BE2C (cell line): ENCODE data around the gene ARID5B.
"Not testable (repeated sequence)": the region's sequence is repeated elsewhere in the genome, so short reads cannot be mapped to it uniquely, and the experiment has no call there.

ENCODE experiments used
- DNase-seq: peaks from one replicate; pipeline ENCODE4 v3.0.0-alpha.2; 2020
- H3K27me3 ChIP-seq: fragments of 250-450 bp; sonication (Bioruptor Pico); 2 replicates; pipeline ENCODE4 v1.5.1; 2020; ENCODE audit warnings: mild to moderate bottlenecking
- H3K36me3 ChIP-seq: fragments of 250-450 bp; sonication (Bioruptor Pico); 2 replicates; pipeline ENCODE4 v1.5.1; 2020; ENCODE audit warnings: mild to moderate bottlenecking
- H3K4me1 ChIP-seq: fragments of 250-450 bp; sonication (Bioruptor Pico); 2 replicates; pipeline ENCODE4 v1.5.1; 2020
- H3K4me3 ChIP-seq: 2 replicates; pipeline ENCODE4 v1.5.1; 2011; ENCODE audit warnings: low read depth, low read length
- H3K9me3 ChIP-seq: fragments of 250-450 bp; sonication (Bioruptor Pico); 2 replicates; pipeline ENCODE4 v1.5.1; 2020
- TF ChIP-seq, protein P1 (sequence below): IDR thresholded peaks from 2 replicates; pipeline ENCODE4 v1.5.1; 2012; ENCODE audit warnings: mild to moderate bottlenecking, low read depth, low read length

The ARID5B gene

DNA sequence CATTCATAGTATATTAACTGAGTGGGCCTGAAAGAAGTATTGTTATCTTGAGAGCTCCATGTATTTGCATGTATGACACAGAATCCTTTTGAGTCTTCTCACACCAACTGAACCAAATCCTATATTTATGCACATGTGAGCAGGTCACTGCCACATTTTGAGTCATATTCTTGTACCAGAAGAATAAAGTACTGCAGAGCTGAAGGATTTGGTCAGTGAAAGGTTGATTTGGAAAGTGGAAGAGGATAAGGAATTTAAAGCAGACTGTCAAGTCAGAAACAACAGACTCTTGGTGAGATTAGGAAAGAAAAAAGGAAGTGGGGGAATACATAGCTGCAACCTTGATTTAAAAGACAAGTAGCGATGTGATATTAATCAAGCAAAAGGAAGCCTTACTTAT is 121.8 kb downstream of the ARID5B start:
- TF ChIP-seq, protein P1, sequence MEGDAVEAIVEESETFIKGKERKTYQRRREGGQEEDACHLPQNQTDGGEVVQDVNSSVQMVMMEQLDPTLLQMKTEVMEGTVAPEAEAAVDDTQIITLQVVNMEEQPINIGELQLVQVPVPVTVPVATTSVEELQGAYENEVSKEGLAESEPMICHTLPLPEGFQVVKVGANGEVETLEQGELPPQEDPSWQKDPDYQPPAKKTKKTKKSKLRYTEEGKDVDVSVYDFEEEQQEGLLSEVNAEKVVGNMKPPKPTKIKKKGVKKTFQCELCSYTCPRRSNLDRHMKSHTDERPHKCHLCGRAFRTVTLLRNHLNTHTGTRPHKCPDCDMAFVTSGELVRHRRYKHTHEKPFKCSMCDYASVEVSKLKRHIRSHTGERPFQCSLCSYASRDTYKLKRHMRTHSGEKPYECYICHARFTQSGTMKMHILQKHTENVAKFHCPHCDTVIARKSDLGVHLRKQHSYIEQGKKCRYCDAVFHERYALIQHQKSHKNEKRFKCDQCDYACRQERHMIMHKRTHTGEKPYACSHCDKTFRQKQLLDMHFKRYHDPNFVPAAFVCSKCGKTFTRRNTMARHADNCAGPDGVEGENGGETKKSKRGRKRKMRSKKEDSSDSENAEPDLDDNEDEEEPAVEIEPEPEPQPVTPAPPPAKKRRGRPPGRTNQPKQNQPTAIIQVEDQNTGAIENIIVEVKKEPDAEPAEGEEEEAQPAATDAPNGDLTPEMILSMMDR, result no peak
- Histone ChIP-seq H3K4me1 (peaks cover 13% of the 10 kb centered on the region), H3K4me3 (no peak overlapping the region), H3K36me3 (no peaks in the 10 kb centered on the region), H3K27me3 (no peaks in the 10 kb centered on the region), H3K9me3 (no peaks in the 10 kb centered on the region)
- DNase-seq, result no peak

DNA sequence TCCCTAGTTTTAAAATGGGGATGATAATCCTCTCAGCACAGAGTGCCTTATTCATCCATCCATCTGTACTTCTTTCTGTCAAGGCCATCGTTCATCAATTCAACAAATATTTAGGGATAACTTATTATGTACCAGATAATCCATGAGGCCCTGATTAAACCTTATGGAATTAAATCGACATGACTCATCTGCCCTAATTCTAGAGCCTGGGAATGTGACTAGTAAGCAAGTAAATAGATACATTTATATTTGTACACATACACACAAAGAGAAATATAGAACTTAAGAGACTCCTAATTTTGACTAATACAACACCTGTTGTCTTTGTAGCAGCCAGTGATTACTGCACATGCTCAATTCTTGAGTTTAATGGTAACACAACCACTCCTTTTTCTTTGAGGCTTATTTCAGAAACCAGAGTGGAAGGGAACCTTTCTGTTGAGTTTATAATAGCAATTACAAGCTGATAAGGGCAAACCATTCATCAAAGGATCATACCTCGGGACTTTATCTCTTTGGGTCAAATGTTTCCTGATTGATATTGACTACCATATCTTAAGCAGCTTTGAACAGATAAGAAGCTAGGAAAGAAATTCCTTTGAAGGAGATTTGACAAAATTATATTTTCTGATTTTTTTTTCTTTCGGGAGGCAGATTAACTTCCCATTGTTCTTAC is 122.7 kb downstream of the ARID5B start:
- H3K27me3 ChIP-seq, result no peaks in the 10 kb centered on the region
- peaks cover 8% of the 10 kb centered on the region for H3K4me1 ChIP-seq
- no peaks in the 10 kb centered on the region for H3K9me3 ChIP-seq
- no peak overlapping the region for H3K4me3 ChIP-seq
- DNase-seq, result no peak
- TF ChIP-seq, protein P1, result no peak
- H3K36me3 ChIP-seq, result no peaks in the 10 kb centered on the region

DNA sequence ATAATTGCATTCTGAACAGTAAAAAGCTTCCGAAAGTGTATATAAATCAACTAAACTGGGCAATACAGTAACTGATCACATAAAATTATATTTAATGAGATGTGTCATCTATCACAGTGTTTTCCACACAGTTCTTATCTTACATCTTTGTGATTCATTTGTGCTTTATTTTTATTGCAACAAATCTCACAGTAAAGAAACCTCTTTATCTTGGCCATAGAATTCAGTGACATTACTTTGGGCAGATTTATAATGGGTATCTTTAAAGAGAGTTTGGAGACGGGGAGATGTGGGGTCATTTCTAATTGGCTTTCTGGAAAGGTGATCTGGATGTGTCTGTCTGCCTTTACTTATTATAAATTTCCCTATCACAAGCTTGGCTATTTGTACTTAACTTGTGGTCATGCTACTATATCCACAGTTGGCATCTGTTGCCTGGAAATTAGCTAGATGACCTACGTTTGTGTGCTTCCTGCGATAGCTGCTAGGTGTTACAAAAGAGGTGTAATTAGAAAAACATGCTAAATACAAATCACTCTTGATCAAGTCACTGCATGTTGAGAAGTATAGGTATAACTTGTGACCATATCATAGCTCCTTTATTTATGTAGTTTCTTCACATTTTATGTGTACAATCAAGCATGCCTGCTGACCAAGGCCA is 123.8 kb downstream of the ARID5B start:
- Histone ChIP-seq H3K36me3 (no peaks in the 10 kb centered on the region), H3K9me3 (no peaks in the 10 kb centered on the region), H3K4me1 (peaks cover 7% of the 10 kb centered on the region), H3K4me3 (no peak overlapping the region), H3K27me3 (no peaks in the 10 kb centered on the region)
- TF ChIP-seq, protein P1, result no peak
- DNase-seq, result no peak

DNA sequence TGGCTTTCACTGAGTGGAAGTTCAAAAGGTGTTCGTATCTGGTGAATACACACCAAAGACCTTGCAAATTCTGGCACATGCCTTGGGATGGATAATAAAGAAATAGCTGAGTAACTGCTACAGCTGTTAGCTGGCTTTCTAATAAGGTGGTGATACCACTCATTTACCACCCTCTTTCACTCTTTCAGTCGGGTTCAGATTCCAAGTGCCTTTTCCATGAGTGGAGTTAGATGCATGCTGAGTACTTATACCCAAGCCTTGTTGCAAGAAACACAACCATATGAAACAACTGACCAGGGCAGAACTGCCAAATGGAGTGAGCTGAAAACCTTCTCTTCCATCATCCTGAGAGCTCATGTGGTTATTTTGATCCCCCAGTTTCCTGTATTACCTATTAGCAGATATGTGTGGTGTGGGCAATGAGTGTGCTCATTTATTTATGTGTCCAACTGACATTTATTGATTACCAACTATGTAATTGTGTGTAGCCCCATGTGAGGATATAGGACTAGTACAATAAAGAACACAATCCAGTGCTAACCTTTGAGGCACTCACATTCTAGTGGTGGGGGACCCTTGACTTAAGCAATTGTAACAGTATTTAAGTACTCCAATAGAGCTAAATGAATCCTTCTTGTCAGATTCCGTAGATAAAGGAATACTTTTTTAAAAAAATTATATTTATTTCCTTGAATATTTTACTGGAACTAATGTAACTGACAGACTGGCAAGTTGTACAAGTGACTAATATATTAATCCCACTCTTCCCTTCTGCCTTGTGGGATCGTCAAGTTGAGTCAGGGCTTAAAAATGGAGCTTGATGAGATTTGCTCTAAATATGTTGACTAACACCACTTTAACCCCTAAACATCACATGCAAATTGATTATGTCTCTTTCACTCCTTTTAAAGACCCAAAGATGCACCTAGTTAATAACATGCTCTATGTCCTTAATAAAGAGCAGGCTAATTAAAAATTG is 124.7 kb downstream of the ARID5B start:
- H3K36me3 ChIP-seq, result no peaks in the 10 kb centered on the region
- no peaks in the 10 kb centered on the region for H3K27me3 ChIP-seq
- H3K4me1 ChIP-seq, result peaks cover 7% of the 10 kb centered on the region
- DNase-seq, result no peak
- no peaks in the 10 kb centered on the region for H3K9me3 ChIP-seq
- TF ChIP-seq, protein P1, result no peak
- H3K4me3 ChIP-seq, result no peak overlapping the region

DNA sequence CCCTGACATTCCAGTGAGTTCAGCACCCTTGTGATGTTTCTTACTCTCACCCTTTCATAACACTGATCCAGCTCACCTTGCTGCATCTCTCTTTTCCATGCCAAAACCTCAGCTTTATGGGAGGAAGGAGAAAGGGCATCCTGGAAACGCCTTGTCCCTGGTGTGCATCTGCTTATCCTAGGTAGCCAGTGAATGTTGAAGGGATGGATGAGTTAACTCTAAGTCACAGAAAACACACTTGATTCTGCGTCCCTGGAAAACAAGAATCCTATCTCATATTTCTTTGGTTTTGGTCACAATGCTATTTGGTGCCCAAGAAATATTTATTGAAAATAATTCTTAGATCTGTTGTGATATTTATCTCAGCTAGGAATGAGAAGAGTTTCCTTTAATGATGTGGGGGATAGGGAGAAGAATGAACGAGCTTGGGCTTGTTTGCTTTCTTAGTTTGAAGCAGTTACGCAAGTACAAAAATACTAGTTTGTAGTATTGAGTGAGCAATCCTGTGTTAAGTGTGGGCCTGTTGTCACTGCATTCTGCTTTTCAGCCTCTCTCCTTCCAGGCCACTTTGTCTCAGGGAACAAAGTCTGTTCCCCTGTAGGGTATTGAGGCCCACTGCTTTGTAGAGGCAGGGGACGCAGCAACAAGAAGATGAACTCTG is 126.5 kb downstream of the ARID5B start:
- TF ChIP-seq, protein P1, result no peak
- peaks cover 7% of the 10 kb centered on the region for H3K4me1 ChIP-seq
- DNase-seq, result no peak
- H3K9me3 ChIP-seq, result no peaks in the 10 kb centered on the region
- H3K36me3 ChIP-seq, result no peaks in the 10 kb centered on the region
- H3K4me3 ChIP-seq, result no peak overlapping the region
- no peaks in the 10 kb centered on the region for H3K27me3 ChIP-seq

DNA sequence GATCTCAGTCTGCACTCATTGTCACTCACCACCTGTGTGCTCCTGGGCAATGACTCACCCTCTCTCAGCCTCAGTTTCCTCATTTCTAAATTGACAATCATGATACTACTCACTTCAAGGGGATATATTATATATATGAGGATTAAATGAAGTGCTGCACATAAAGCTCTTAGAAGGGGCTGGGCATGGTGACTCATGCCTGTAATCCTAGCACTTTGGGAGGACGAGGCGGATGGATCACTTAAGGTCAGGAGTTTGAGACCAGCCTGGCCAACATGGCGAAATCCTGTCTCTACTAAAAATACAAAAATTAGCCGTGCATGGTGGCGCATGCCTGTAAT is 127.0 kb downstream of the ARID5B start:
- not testable (repeated sequence) for H3K9me3 ChIP-seq, H3K36me3 ChIP-seq, H3K27me3 ChIP-seq, H3K4me3 ChIP-seq, H3K4me1 ChIP-seq, DNase-seq
